HT-29 (cell line): ENCODE data around the gene CIBAR2. TPM values are rescaled to one million over a fixed set of nuclear protein-coding genes. Genes with fewer than 3 reads are reported as not detected.
"Not testable (repeated sequence)": the region's sequence is repeated elsewhere in the genome, so short reads cannot be mapped to it uniquely, and the experiment has no call there.

Source experiments
- DNase-seq: peaks from one replicate; pipeline ENCODE4 v3.0.0-alpha.2; 2015; ENCODE audit warnings: low spot score
- total RNA-seq: library from RNA; depleted of rRNA; stranded (reverse); fragments of >200 nt; shearing (Covaris generic); gene quantifications from 2 replicates; pipeline ENCODE4 v1.2.3, GENCODE V29; 2014; rRNA removed

Gene CIBAR2
- total RNA-seq, 1 experiment from 2014 or later: not detected

GRCh38 chr16:85062845-85063244, 49.4 kb downstream of the CIBAR2 start:
- no peak for DNase-seq

GRCh38 chr16:85062323-85062722, 49.9 kb downstream of the CIBAR2 start:
- no peak for DNase-seq

GRCh38 chr16:85061566-85061965, 50.7 kb downstream of the CIBAR2 start:
- DNase-seq: no peak

GRCh38 chr16:85058909-85059308, 53.4 kb downstream of the CIBAR2 start:
- no peak for DNase-seq

GRCh38 chr16:85057948-85058347, 54.3 kb downstream of the CIBAR2 start:
- DNase-seq: no peak

- DNase-seq: peak; percentile 54
These were observed 54.9 kb downstream of the CIBAR2 start for GRCh38 chr16:85057212-85057889.

GRCh38 chr16:85056211-85056748, 56.0 kb downstream of the CIBAR2 start:
- DNase-seq: no peak

- no peak for DNase-seq
These were observed 56.6 kb downstream of the CIBAR2 start for GRCh38 chr16:85055493-85056210.

- no peak for DNase-seq
These were observed 57.3 kb downstream of the CIBAR2 start for GRCh38 chr16:85054948-85055492.

GRCh38 chr16:85054321-85054720, 58.0 kb downstream of the CIBAR2 start:
- not testable (repeated sequence) for DNase-seq

- no peak for DNase-seq
These were observed 59.7 kb downstream of the CIBAR2 start for GRCh38 chr16:85052536-85052935.

- no peak for DNase-seq
These were observed 60.6 kb downstream of the CIBAR2 start for GRCh38 chr16:85051683-85052082.

GRCh38 chr16:85051067-85051581, 61.1 kb downstream of the CIBAR2 start:
- no peak for DNase-seq

- no peak for DNase-seq
These were observed 62.5 kb downstream of the CIBAR2 start for GRCh38 chr16:85049706-85050305.

- no peak for DNase-seq
These were observed 63.2 kb downstream of the CIBAR2 start for GRCh38 chr16:85048921-85049562.

Other genes starting within 250 kb of the CIBAR2 start
- gene ZDHHC7, start 100.9 kb downstream of the CIBAR2 start, total RNA-seq: 40.1 and 40.3 TPM in 2 replicates
- gene KIAA0513, start 84.7 kb downstream of the CIBAR2 start, total RNA-seq: 0.91 and 1.2 TPM in 2 replicates